Sigmoid colon (tissue), 7 donors: ENCODE data around the gene MT1F. TPM values are rescaled to one million over a fixed set of nuclear protein-coding genes. Genes with fewer than 3 reads are reported as not detected.

Source experiments
- DNase-seq: peaks from one replicate; pipeline ENCODE4 v3.0.0-alpha.2; 2019
- H3K27ac ChIP-seq, 4 donors: fragments of 200-600 bp; sonication (generic); one replicate each; pipeline ENCODE4 v1.5.1; 2016 to 2019; ENCODE audit warnings: mild to moderate bottlenecking in 1 of 4
- H3K27me3 ChIP-seq, 3 donors: fragments of 200-600 bp; sonication (generic); one replicate each; pipeline ENCODE4 v1.5.1; 2019; ENCODE audit warnings: mild to moderate bottlenecking in 1 of 3
- H3K36me3 ChIP-seq, 4 donors: fragments of 200-600 bp; sonication (generic); one replicate each; pipeline ENCODE4 v1.5.1; 2016 to 2019
- H3K4me1 ChIP-seq, 4 donors: fragments of 200-600 bp; sonication (generic); one replicate each; pipeline ENCODE4 v1.5.1; 2017 to 2019
- H3K4me3 ChIP-seq, 4 donors: fragments of 200-600 bp; sonication (generic); one replicate each; pipeline ENCODE4 v1.5.1; 2017 to 2019; ENCODE audit warnings: mild to moderate bottlenecking in 2 of 4, moderate library complexity in 1 of 4
- H3K9me3 ChIP-seq, 4 donors: fragments of 200-600 bp in 3 of 4; sonication (generic) in 3 of 4; one replicate each; pipeline versions ENCODE4 v1.5.1 to v1.6.1; 2013 to 2019
- EP300 ChIP-seq, 4 donors: sonication (generic); formaldehyde crosslinking; IDR thresholded peaks; one replicate each; pipeline ENCODE4 v1.6.1; 2017; ENCODE audit warnings: antibody characterized with exemption in 4 of 4
- POLR2A ChIP-seq, 2 donors: fragments of 450-650 bp; IDR thresholded peaks; one replicate each; pipeline ENCODE4 v1.6.1; 2016; ENCODE audit warnings: antibody characterized with exemption in 2 of 2, mild to moderate bottlenecking in 2 of 2, moderate library complexity in 2 of 2
- POLR2AphosphoS5 ChIP-seq, 4 donors: sonication (generic); formaldehyde crosslinking; IDR thresholded peaks; one replicate each; pipeline ENCODE4 v1.6.1; 2017; ENCODE audit warnings: antibody characterized with exemption in 4 of 4
- WGBS, 2 donors: extraction: QIAGEN DNeasy Blood & Tissue Kit; methylation state at CpG; one replicate each; pipeline ENCODE4 v1.1.7; 2013; 5-methylcytosine and 5-hydroxymethylcytosine counted together
- intact Hi-C: fragments of 100-400 bp; cut with DNase I; formaldehyde crosslinking; loops from one replicate; pipeline ENCODE4 v1.15.1; 2023
- polyA plus RNA-seq, 3 donors: library from polyadenylated mRNA; stranded (reverse); fragments of 200-250 nt; gene quantifications; one replicate each; pipeline ENCODE4 v1.2.3, GENCODE V29; 2013
- total RNA-seq, 4 donors: library from RNA; depleted of rRNA; stranded (reverse); fragments of >200 nt; gene quantifications; one replicate each; pipeline ENCODE4 v1.1.0, GENCODE V29; 2016
- TF ChIP-seq, protein P1 (sequence below), 4 experiments: fragments of 450-650 bp in 3 of 4; fragments of 200-600 bp in 1 of 4; IDR thresholded peaks; one replicate each; pipeline ENCODE4 v1.5.1; 2016 to 2019; ENCODE audit warnings: antibody characterized with exemption in 4 of 4, mild to moderate bottlenecking in 3 of 4, moderate library complexity in 2 of 4
- donor health status: healthy with polysubstance abuse.
- donor health status: Bipolar disorder and iron deficiency.
- donor health status: healthy.

MT1F gene
- total and polyA plus RNA-seq, 7 donors, result 0.71 to 117 (median 3.1) TPM

DNA sequence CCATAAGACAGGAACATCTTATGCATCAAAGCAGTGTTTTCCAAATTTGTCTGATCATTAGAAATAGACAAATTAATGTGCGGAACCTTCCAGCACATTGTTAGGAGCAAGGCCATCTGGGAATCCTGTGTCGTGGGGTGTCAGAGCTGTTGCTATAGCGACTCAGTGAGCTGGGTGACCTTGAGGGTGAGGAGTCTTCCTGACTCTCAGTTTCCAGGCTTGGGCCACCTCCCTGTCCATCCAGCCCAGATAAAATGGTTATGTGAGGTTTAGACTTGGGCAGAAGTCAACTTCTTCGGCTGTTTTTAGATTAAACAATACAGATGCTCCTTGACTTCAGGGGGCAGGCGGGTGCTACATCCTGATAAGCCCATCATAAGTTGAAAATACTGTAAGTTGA, 45.1 kb downstream of the MT1F start:
- DNase-seq, result no peak
- Histone ChIP-seq H3K27me3 (no peaks in the 10 kb centered on the region), H3K9me3 (peaks cover 0 to under 1% (median 0%) of the 10 kb centered on the region in 4 donors), H3K4me1 (peaks cover 0 to 3% (median 0%) of the 10 kb centered on the region in 4 donors), H3K36me3 (no peaks in the 10 kb centered on the region), H3K27ac (no peak overlapping the region), H3K4me3 (no peak overlapping the region)
- intact Hi-C loops, result loop anchor here (1.0 to 5.0 kb wide), 4 partner anchors 29 to 190 kb away; no protein-coding TSS in a partner anchor
- TF ChIP-seq POLR2AphosphoS5 (IDR thresholded peaks at IDR 0.05), result no peak
- no peak for TF ChIP-seq POLR2A (IDR thresholded peaks at IDR 0.05)
- TF ChIP-seq, protein P1, sequence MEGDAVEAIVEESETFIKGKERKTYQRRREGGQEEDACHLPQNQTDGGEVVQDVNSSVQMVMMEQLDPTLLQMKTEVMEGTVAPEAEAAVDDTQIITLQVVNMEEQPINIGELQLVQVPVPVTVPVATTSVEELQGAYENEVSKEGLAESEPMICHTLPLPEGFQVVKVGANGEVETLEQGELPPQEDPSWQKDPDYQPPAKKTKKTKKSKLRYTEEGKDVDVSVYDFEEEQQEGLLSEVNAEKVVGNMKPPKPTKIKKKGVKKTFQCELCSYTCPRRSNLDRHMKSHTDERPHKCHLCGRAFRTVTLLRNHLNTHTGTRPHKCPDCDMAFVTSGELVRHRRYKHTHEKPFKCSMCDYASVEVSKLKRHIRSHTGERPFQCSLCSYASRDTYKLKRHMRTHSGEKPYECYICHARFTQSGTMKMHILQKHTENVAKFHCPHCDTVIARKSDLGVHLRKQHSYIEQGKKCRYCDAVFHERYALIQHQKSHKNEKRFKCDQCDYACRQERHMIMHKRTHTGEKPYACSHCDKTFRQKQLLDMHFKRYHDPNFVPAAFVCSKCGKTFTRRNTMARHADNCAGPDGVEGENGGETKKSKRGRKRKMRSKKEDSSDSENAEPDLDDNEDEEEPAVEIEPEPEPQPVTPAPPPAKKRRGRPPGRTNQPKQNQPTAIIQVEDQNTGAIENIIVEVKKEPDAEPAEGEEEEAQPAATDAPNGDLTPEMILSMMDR (IDR thresholded peaks at IDR 0.05), result no peak
- TF ChIP-seq EP300 (IDR thresholded peaks at IDR 0.05), result no peak
- WGBS, 2 donors, result 89 to 90% methylated on average over 5 of the region's 5 CpGs

Other genes with a start within 250 kb of the MT1F start
- 100 to 1,000 TPM; 111 to 201 (median 149) TPM for gene AMFR, start 232.4 kb upstream of the MT1F start, total RNA-seq
- 10 to 100 TPM; 22.4 to 60.0 (median 24.6) TPM for gene AMFR, start 232.4 kb upstream of the MT1F start, polyA plus RNA-seq
- 10 to 100 TPM; 40.4 to 51.7 (median 45.5) TPM for gene NUDT21, start 206.6 kb upstream of the MT1F start, total RNA-seq
- 10 to 100 TPM; 33.0 to 47.3 (median 33.8) TPM for gene NUDT21, start 206.6 kb upstream of the MT1F start, polyA plus RNA-seq
- gene OGFOD1, start 206.4 kb upstream of the MT1F start, total RNA-seq, result 10 to 100 TPM; 13.6 to 34.1 (median 19.7) TPM
- 10 to 100 TPM in 1 of 3 donors, 1 to 10 TPM in 2; 6.6 to 15.8 (median 9.0) TPM for gene OGFOD1, start 206.4 kb upstream of the MT1F start, polyA plus RNA-seq
- 10 to 100 TPM; 40.8 to 74.2 (median 48.0) TPM for gene BBS2, start 137.9 kb upstream of the MT1F start, total RNA-seq
- gene BBS2, start 137.9 kb upstream of the MT1F start, polyA plus RNA-seq, result 10 to 100 TPM; 13.2 to 33.6 (median 25.7) TPM
- not detected for gene MT4, start 92.9 kb upstream of the MT1F start, total RNA-seq
- not detected for gene MT4, start 92.9 kb upstream of the MT1F start, polyA plus RNA-seq
- 1 to 10 TPM in 2 of 4 donors, not detected in 2; 4.3 to 9.6 TPM for gene MT3, start 68.4 kb upstream of the MT1F start, total RNA-seq
- gene MT3, start 68.4 kb upstream of the MT1F start, polyA plus RNA-seq, result 1 to 10 TPM; 3.5 to 6.0 (median 4.0) TPM
- 100 to 1,000 TPM in 2 of 4 donors, 10 to 100 TPM in 2; 37.5 to 161 (median 96.0) TPM for gene MT2A, start 49.4 kb upstream of the MT1F start, total RNA-seq
- gene MT2A, start 49.4 kb upstream of the MT1F start, polyA plus RNA-seq, result 100 to 1,000 TPM; 320 to 968 (median 400) TPM
- 100 to 1,000 TPM in 2 of 4 donors, 10 to 100 TPM in 2; 96.9 to 295 (median 136) TPM for gene MT1E, start 32.2 kb upstream of the MT1F start, total RNA-seq
- 100 to 1,000 TPM in 2 of 3 donors, 10 to 100 TPM in 1; 82.0 to 813 (median 358) TPM for gene MT1E, start 32.2 kb upstream of the MT1F start, polyA plus RNA-seq
- 10 to 100 TPM in 2 of 4 donors, 1 to 10 TPM in 2; 3.9 to 40.7 (median 11.0) TPM for gene MT1M, start 25.3 kb upstream of the MT1F start, total RNA-seq
- gene MT1M, start 25.3 kb upstream of the MT1F start, polyA plus RNA-seq, result 100 to 1,000 TPM in 1 of 3 donors, 10 to 100 TPM in 2; 12.5 to 106 (median 43.7) TPM
- 10 to 100 TPM in 2 of 4 donors, not detected in 2; 30.3 to 34.1 TPM for gene MT1A, start 19.3 kb upstream of the MT1F start, total RNA-seq
- 10 to 100 TPM; 13.9 to 63.4 (median 29.4) TPM for gene MT1A, start 19.3 kb upstream of the MT1F start, polyA plus RNA-seq
- not detected for gene MT1B, start 6.1 kb upstream of the MT1F start, total RNA-seq
- gene MT1B, start 6.1 kb upstream of the MT1F start, polyA plus RNA-seq, result not detected
- 10 to 100 TPM in 2 of 4 donors, 1 to 10 TPM in 2; 2.0 to 12.9 (median 7.8) TPM for gene MT1G, start 10.1 kb downstream of the MT1F start, total RNA-seq
- gene MT1G, start 10.1 kb downstream of the MT1F start, polyA plus RNA-seq, result 1,000 to 10,000 TPM in 1 of 3 donors, 100 to 1,000 TPM in 1, 10 to 100 TPM in 1; 47.9 to 2,487 (median 601) TPM
- gene MT1H, start 11.9 kb downstream of the MT1F start, total RNA-seq, result not detected
- gene MT1H, start 11.9 kb downstream of the MT1F start, polyA plus RNA-seq, result 100 to 1,000 TPM in 2 of 3 donors, 1 to 10 TPM in 1; 2.0 to 581 (median 133) TPM
- 1,000 to 10,000 TPM in 1 of 4 donors, 100 to 1,000 TPM in 2, 10 to 100 TPM in 1; 90.3 to 1,592 (median 363) TPM for gene MT1X, start 24.5 kb downstream of the MT1F start, total RNA-seq
- 100 to 1,000 TPM; 206 to 513 (median 470) TPM for gene MT1X, start 24.5 kb downstream of the MT1F start, polyA plus RNA-seq
- 10 to 100 TPM; 20.2 to 35.5 (median 22.2) TPM for gene NUP93, start 72.2 kb downstream of the MT1F start, total RNA-seq
- gene NUP93, start 72.2 kb downstream of the MT1F start, polyA plus RNA-seq, result 10 to 100 TPM; 13.8 to 35.8 (median 18.3) TPM
- not detected for gene SLC12A3, start 207.2 kb downstream of the MT1F start, total RNA-seq
- under 1 TPM in 1 of 3 donors, not detected in 2; 0.16 TPM for gene SLC12A3, start 207.2 kb downstream of the MT1F start, polyA plus RNA-seq